HEK293 (cell line): ENCODE measurements around the gene PPM1L.

ENCODE experiments used
- CTCF ChIA-PET: fragments of 350-600 bp; formaldehyde crosslinking; extraction: SDS; loops from one replicate; lab custom pipeline; 2021; ENCODE audit warnings: antibody characterized with exemption; lab: Yijun Ruan, JAX
- POLR2A ChIA-PET: fragments of 300-600 bp; formaldehyde crosslinking; extraction: SDS; loops from one replicate; lab custom pipeline; 2020; ENCODE audit warnings: antibody characterized with exemption, inconsistent platforms; lab: Yijun Ruan, JAX
- H3K27ac ChIP-seq: fragments of 200-500 bp; sonication (Bioruptor generic); 2 replicates; pipeline ENCODE4 v1.5.1; 2014; ENCODE audit warnings: low read depth, low read length, control low read depth, inconsistent platforms; ENCODE audit errors: extremely low read depth
- H3K36me3 ChIP-seq, 2 experiments: fragments of 200-500 bp in 1 of 2; sonication (Bioruptor generic) in 1 of 2; 1 replicate in 1 of 2; 2 replicates in 1 of 2; pipeline ENCODE4 v1.5.1; 2014 to 2017; ENCODE audit warnings: inconsistent platforms in 2 of 2, low read length in 2 of 2; ENCODE audit not compliant: control insufficient read depth in 2 of 2, insufficient read depth in 1 of 2
- H3K4me1 ChIP-seq: fragments of 200-500 bp; sonication (Bioruptor generic); 2 replicates; pipeline ENCODE4 v1.5.1; 2014; ENCODE audit warnings: mild to moderate bottlenecking, low read length, inconsistent platforms; ENCODE audit not compliant: control insufficient read depth, insufficient read depth
- H3K4me3 ChIP-seq: 2 replicates; pipeline ENCODE4 v1.5.1; 2011; ENCODE audit warnings: low read depth, mild to moderate bottlenecking, control low read depth, low read length, moderate library complexity
- H3K9me3 ChIP-seq: fragments of 200-500 bp; sonication (Bioruptor generic); 2 replicates; pipeline ENCODE4 v1.5.1; 2014; ENCODE audit warnings: low read depth, low read length, inconsistent platforms; ENCODE audit not compliant: control insufficient read depth, insufficient read depth
- EGR2 ChIP-seq: fragments of 450-650 bp; formaldehyde crosslinking; IDR thresholded peaks from 2 replicates; pipeline ENCODE4 v1.5.1; 2016; ENCODE audit warnings: low read depth, missing biosample characterization, missing genetic modification characterization
- GLIS2 ChIP-seq: fragments of 450-650 bp; formaldehyde crosslinking; IDR thresholded peaks from 2 replicates; pipeline ENCODE4 v1.5.1; 2016; ENCODE audit warnings: missing biosample characterization, missing genetic modification characterization
- HOXC10 ChIP-seq: sonication (generic); formaldehyde crosslinking; IDR thresholded peaks from 2 replicates; pipeline ENCODE4 v1.8.1; 2023; ENCODE audit warnings: mild to moderate bottlenecking, missing genetic modification reagents
- MZF1 ChIP-seq: fragments of 450-650 bp; formaldehyde crosslinking; IDR thresholded peaks from 2 replicates; pipeline ENCODE4 v1.5.1; 2017; ENCODE audit warnings: missing biosample characterization, missing genetic modification characterization, borderline replicate concordance
- SCRT2 ChIP-seq: fragments of 450-650 bp; formaldehyde crosslinking; IDR thresholded peaks from 2 replicates; pipeline ENCODE4 v1.5.1; 2016; ENCODE audit warnings: missing biosample characterization, missing genetic modification characterization
- SP3 ChIP-seq: fragments of 450-650 bp; formaldehyde crosslinking; IDR thresholded peaks from 2 replicates; pipeline ENCODE4 v1.5.1; 2016; ENCODE audit warnings: missing biosample characterization, missing genetic modification characterization
- ZBTB44 ChIP-seq: fragments of 450-650 bp; IDR thresholded peaks from 2 replicates; pipeline ENCODE4 v1.5.1; 2018; ENCODE audit warnings: missing biosample characterization, mild to moderate bottlenecking, missing genetic modification characterization
- ZFHX2 ChIP-seq: fragments of 450-650 bp; formaldehyde crosslinking; conservative IDR thresholded peaks from 2 replicates; pipeline ENCODE4 v1.5.1; 2016; ENCODE audit warnings: missing biosample characterization, missing genetic modification characterization
- ZFP3 ChIP-seq: fragments of 450-650 bp; formaldehyde crosslinking; IDR thresholded peaks from 2 replicates; pipeline ENCODE4 v1.5.1; 2016; ENCODE audit warnings: low read depth, missing biosample characterization, missing genetic modification characterization
- ZFP37 ChIP-seq: fragments of 450-650 bp; formaldehyde crosslinking; IDR thresholded peaks from 2 replicates; pipeline ENCODE4 v1.5.1; 2016; ENCODE audit warnings: missing biosample characterization, missing genetic modification characterization
- ZNF211 ChIP-seq: fragments of 450-650 bp; formaldehyde crosslinking; IDR thresholded peaks from 2 replicates; pipeline ENCODE4 v1.5.1; 2016; ENCODE audit warnings: low read depth, missing biosample characterization, missing genetic modification characterization
- ZNF292 ChIP-seq: fragments of 450-650 bp; formaldehyde crosslinking; IDR thresholded peaks from 2 replicates; pipeline ENCODE4 v1.5.1; 2016; ENCODE audit warnings: low read depth, missing biosample characterization, missing genetic modification characterization, borderline replicate concordance
- ZNF335 ChIP-seq: fragments of 450-650 bp; formaldehyde crosslinking; conservative IDR thresholded peaks from 2 replicates; pipeline ENCODE4 v1.5.1; 2016; ENCODE audit warnings: missing biosample characterization, missing genetic modification characterization
- ZNF366 ChIP-seq: fragments of 450-650 bp; formaldehyde crosslinking; conservative IDR thresholded peaks from 2 replicates; pipeline ENCODE4 v1.5.1; 2016; ENCODE audit warnings: missing biosample characterization, missing genetic modification characterization
- ZNF501 ChIP-seq: fragments of 450-650 bp; formaldehyde crosslinking; IDR thresholded peaks from 2 replicates; pipeline ENCODE4 v1.5.1; 2016; ENCODE audit warnings: missing biosample characterization, missing genetic modification characterization
- ZNF558 ChIP-seq: fragments of 450-650 bp; formaldehyde crosslinking; IDR thresholded peaks from 2 replicates; pipeline ENCODE4 v1.5.1; 2016; ENCODE audit warnings: missing biosample characterization, missing genetic modification characterization
- ZNF600 ChIP-seq: fragments of 450-650 bp; formaldehyde crosslinking; IDR thresholded peaks from 2 replicates; pipeline ENCODE4 v1.5.1; 2016; ENCODE audit warnings: missing biosample characterization, missing genetic modification characterization
- ZNF677 ChIP-seq: fragments of 450-650 bp; IDR thresholded peaks from 2 replicates; pipeline ENCODE4 v1.5.0; 2018; ENCODE audit warnings: missing biosample characterization, mild to moderate bottlenecking, missing genetic modification characterization, moderate library complexity
- ZNF704 ChIP-seq: fragments of 450-650 bp; formaldehyde crosslinking; IDR thresholded peaks from 2 replicates; pipeline ENCODE4 v1.5.1; 2016; ENCODE audit warnings: missing biosample characterization, missing genetic modification characterization
- TF ChIP-seq, protein P1 (sequence below): fragments of 450-650 bp; formaldehyde crosslinking; IDR thresholded peaks from 2 replicates; pipeline ENCODE4 v1.5.1; 2016; ENCODE audit warnings: missing biosample characterization, missing genetic modification characterization

PPM1L gene

DNA sequence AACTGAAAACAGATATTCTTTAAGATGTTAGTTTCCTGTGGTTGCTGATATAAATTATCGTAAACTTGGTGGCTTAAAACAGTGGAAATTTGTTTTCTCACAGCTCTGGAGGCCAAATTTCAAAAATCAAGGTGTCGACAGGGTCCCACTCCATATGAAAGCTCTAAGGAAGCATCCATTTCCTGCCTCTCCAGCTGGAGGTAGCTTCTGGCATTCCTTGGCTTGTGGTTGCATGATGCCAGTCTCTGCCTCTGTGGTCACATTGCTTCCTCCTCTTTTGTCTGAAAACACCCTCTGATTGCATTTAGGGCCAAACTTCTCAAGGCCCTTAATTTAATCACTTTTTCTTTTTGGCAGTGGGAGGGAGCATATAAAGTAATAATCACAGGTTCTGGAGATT is 96.8 kb downstream of the PPM1L start (continued):
- TF ChIP-seq ZBTB44 (tag by site-specific recombination) = no peak

DNA sequence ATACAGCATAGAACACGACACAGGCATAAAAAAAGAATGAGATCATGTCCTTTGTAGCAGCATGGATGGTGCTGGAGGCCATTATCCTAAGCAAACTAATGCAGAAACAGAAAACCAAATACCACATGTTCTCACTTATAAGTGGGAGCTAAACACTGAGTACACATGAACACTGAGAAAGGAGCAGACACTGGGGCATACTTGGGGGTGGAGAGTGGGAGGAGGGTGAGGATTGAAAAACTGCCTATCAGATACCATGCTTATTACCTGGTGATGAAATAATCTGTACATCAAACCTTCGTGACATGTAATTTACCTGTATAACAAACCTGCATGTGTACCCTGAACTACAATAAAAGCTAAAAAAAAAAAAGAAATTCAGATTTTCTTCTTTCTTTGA is 100.4 kb downstream of the PPM1L start:
- Histone ChIP-seq H3K9me3 (no peaks in the 10 kb centered on the region), H3K4me1 (peaks cover 2% of the 10 kb centered on the region; the same call in 1 of the 2 replicates), H3K4me3 (no peak overlapping the region), H3K36me3 (no peaks in the 10 kb centered on the region), H3K27ac (no peak overlapping the region)
- TF ChIP-seq ZFP37 (tag by site-specific recombination) (no peak), SCRT2 (tag by site-specific recombination) (no peak), ZNF677 (no peak), ZNF366 (tag by site-specific recombination) (no peak), ZNF292 (tag by site-specific recombination) (no peak), HOXC10 (CRISPR knock-in tag) (no peak), ZFHX2 (tag by site-specific recombination) (peak; percentile 84), GLIS2 (tag by site-specific recombination) (no peak), ZFP3 (no peak), ZNF704 (tag by site-specific recombination) (no peak), EGR2 (tag by site-specific recombination) (peak; percentile 83)
- POLR2A ChIA-PET = no interaction called here
- CTCF ChIA-PET = no interaction called here

DNA sequence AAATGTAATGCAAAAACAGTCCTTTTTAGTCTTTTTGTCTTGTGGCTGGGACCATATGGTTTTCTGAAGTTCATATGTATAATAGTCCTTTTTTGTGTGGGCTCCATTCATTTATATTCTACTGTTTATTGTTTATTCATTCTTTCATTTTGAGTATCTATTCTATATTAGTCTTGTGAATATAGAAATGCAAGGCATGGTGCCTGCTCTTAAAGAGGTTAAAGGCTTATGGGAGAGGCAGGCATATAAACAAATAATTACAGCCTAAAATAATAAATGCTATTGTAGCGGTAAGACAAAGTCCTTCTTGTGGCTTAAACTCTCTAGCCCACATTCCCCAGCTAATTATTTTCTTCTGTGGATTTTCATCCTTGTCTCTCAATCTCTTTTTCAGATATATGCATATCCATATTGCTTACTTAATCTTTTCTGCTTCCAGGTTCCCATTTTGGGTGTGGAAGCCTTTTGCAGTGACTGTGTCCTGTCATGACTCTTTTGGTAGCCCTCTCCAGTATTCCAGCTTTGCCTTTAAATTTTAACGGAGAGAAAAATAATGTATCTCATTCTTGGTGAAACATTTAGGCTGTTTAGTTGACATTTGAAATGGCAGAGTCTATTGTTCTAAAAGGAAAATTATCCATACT is 101.6 kb downstream of the PPM1L start:
- Histone ChIP-seq H3K27ac (no peak overlapping the region), H3K9me3 (no peaks in the 10 kb centered on the region), H3K4me1 (peaks cover 2% of the 10 kb centered on the region; the same call in 1 of the 2 replicates), H3K4me3 (no peak overlapping the region), H3K36me3 (no peaks in the 10 kb centered on the region)
- ChIA-PET POLR2A (no interaction called here), CTCF (no interaction called here)
- TF ChIP-seq SP3 (tag by site-specific recombination) (no peak), ZNF211 (tag by site-specific recombination) (no peak), ZNF600 (no peak), ZNF558 (tag by site-specific recombination) (no peak), MZF1 (tag by site-specific recombination) (no peak)
- TF ChIP-seq, protein P1, sequence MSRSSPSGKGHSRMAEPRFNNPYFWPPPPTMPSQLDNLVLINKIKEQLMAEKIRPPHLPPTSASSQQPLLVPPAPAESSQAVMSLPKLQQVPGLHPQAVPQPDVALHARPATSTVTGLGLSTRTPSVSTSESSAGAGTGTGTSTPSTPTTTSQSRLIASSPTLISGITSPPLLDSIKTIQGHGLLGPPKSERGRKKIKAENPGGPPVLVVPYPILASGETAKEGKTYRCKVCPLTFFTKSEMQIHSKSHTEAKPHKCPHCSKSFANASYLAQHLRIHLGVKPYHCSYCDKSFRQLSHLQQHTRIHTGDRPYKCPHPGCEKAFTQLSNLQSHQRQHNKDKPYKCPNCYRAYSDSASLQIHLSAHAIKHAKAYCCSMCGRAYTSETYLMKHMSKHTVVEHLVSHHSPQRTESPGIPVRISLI (tag by site-specific recombination) = no peak

- TF ChIP-seq ZNF501 (tag by site-specific recombination) (no peak), ZNF335 (tag by site-specific recombination) (peak; percentile 28; the same call in 1 of the 2 replicates)
- Histone ChIP-seq H3K36me3 (no peaks in the 10 kb centered on the region), H3K27ac (no peak overlapping the region), H3K4me1 (peaks cover 2% of the 10 kb centered on the region; the same call in 1 of the 2 replicates), H3K9me3 (no peaks in the 10 kb centered on the region), H3K4me3 (no peak overlapping the region)
- POLR2A ChIA-PET = no interaction called here
- CTCF ChIA-PET = no interaction called here
Measured at GRCh38 chr3:160860346-160860745, 104.3 kb downstream of the PPM1L start.
